Putamen (tissue), 1 donor: ENCODE data around the gene BABAM2.
A peak's percentile ranks its signal among the peaks of the same experiment; 100 is the strongest.

ENCODE experiments used
- DNase-seq: peaks from one replicate; pipeline ENCODE4 v3.0.0-alpha.2; 2016; ENCODE audit warnings: low spot score

BABAM2 gene

GRCh38 chr2:28129955-28130695 lies 239.6 kb downstream of the BABAM2 start:
- no peak for DNase-seq

- DNase-seq = no peak
These were observed 243.2 kb downstream of the BABAM2 start for GRCh38 chr2:28133778-28134177.

GRCh38 chr2:28134262-28134812 lies 243.8 kb downstream of the BABAM2 start:
- no peak for DNase-seq

- no peak for DNase-seq
These were observed 244.3 kb downstream of the BABAM2 start for GRCh38 chr2:28134857-28135256.

- no peak for DNase-seq
These were observed 244.8 kb downstream of the BABAM2 start for GRCh38 chr2:28135324-28135723.

- no peak for DNase-seq
These were observed 245.3 kb downstream of the BABAM2 start for GRCh38 chr2:28135799-28136198.

GRCh38 chr2:28136556-28136955 lies 246.0 kb downstream of the BABAM2 start:
- no peak for DNase-seq

GRCh38 chr2:28137221-28137620 lies 246.7 kb downstream of the BABAM2 start:
- DNase-seq = peak; percentile 14

GRCh38 chr2:28142386-28142785 lies 251.9 kb downstream of the BABAM2 start:
- no peak for DNase-seq

GRCh38 chr2:28148000-28148399 lies 257.5 kb downstream of the BABAM2 start:
- no peak for DNase-seq

- DNase-seq = no peak
These were observed 258.0 kb downstream of the BABAM2 start for GRCh38 chr2:28148566-28148965.

GRCh38 chr2:28150236-28150915 lies 259.8 kb downstream of the BABAM2 start:
- DNase-seq = no peak

- no peak for DNase-seq
These were observed 260.5 kb downstream of the BABAM2 start for GRCh38 chr2:28150994-28151393.

GRCh38 chr2:28152585-28153280 lies 262.2 kb downstream of the BABAM2 start:
- DNase-seq = no peak

- no peak for DNase-seq
These were observed 263.3 kb downstream of the BABAM2 start for GRCh38 chr2:28153851-28154250.

- DNase-seq = no peak
These were observed 264.6 kb downstream of the BABAM2 start for GRCh38 chr2:28155086-28155485.

GRCh38 chr2:28155627-28156026 lies 265.1 kb downstream of the BABAM2 start:
- DNase-seq = no peak

GRCh38 chr2:28158791-28159190 lies 268.3 kb downstream of the BABAM2 start:
- no peak for DNase-seq

GRCh38 chr2:28160986-28161425 lies 270.5 kb downstream of the BABAM2 start:
- no peak for DNase-seq

- DNase-seq = no peak
These were observed 270.9 kb downstream of the BABAM2 start for GRCh38 chr2:28161466-28161865.

- DNase-seq = no peak
These were observed 272.0 kb downstream of the BABAM2 start for GRCh38 chr2:28162564-28162963.

GRCh38 chr2:28163028-28163427 lies 272.5 kb downstream of the BABAM2 start:
- DNase-seq = no peak
